HEK293T (cell line): ENCODE data around the gene APH1A.

ENCODE experiments used
- ARNT ChIP-seq: fragments of 450-650 bp; IDR thresholded peaks from 2 replicates; pipeline ENCODE4 v1.6.1; 2017; ENCODE audit warnings: mild to moderate bottlenecking
- BHLHE40 ChIP-seq: fragments of 450-650 bp; IDR thresholded peaks from 2 replicates; pipeline ENCODE4 v1.6.1; 2016; ENCODE audit warnings: mild to moderate bottlenecking, moderate library complexity, borderline replicate concordance
- CTBP1 ChIP-seq: fragments of 450-650 bp; IDR thresholded peaks from 2 replicates; pipeline ENCODE4 v1.6.1; 2016; ENCODE audit warnings: borderline replicate concordance
- ELF4 ChIP-seq: fragments of 450-650 bp; IDR thresholded peaks from 2 replicates; pipeline ENCODE4 v1.6.1; 2017; ENCODE audit warnings: antibody characterized with exemption
- FOXK2 ChIP-seq: fragments of 450-650 bp; IDR thresholded peaks from 2 replicates; pipeline ENCODE4 v1.6.1; 2016; ENCODE audit warnings: mild to moderate bottlenecking
- HDGF ChIP-seq: fragments of 450-650 bp; IDR thresholded peaks from 2 replicates; pipeline ENCODE4 v1.6.1; 2017; ENCODE audit warnings: antibody characterized with exemption, borderline replicate concordance
- LEF1 ChIP-seq: fragments of 450-650 bp; IDR thresholded peaks from 2 replicates; pipeline ENCODE4 v1.6.1; 2017; ENCODE audit warnings: mild to moderate bottlenecking, borderline replicate concordance
- NFRKB ChIP-seq: fragments of 450-650 bp; IDR thresholded peaks from 2 replicates; pipeline ENCODE4 v1.6.1; 2016; ENCODE audit warnings: mild to moderate bottlenecking, moderate library complexity
- PKNOX1 ChIP-seq: fragments of 450-650 bp; IDR thresholded peaks from 2 replicates; pipeline ENCODE4 v1.6.1; 2016
- SP1 ChIP-seq: fragments of 450-650 bp; IDR thresholded peaks from 2 replicates; pipeline ENCODE4 v1.6.1; 2017
- SUZ12 ChIP-seq: fragments of 450-650 bp; IDR thresholded peaks from 2 replicates; pipeline ENCODE4 v1.6.1; 2016; ENCODE audit warnings: mild to moderate bottlenecking
- TARDBP ChIP-seq: fragments of 450-650 bp; IDR thresholded peaks from 2 replicates; pipeline ENCODE4 v1.6.1; 2016
- ZNF384 ChIP-seq: fragments of 450-650 bp; IDR thresholded peaks from 2 replicates; pipeline ENCODE4 v1.6.1; 2016

GRCh38 chr1:150259758-150260669 lies 8.8 kb downstream of the APH1A start:
- no peak for TF ChIP-seq SP1
- TF ChIP-seq FOXK2: no peak
- no peak for TF ChIP-seq TARDBP
- no peak for TF ChIP-seq BHLHE40
- TF ChIP-seq ARNT: no peak
- TF ChIP-seq PKNOX1: no peak
- TF ChIP-seq CTBP1: no peak
- no peak for TF ChIP-seq ZNF384
- TF ChIP-seq NFRKB: no peak
- TF ChIP-seq ELF4: no peak
- TF ChIP-seq HDGF: peak; percentile 11; the same call in 1 of the 2 replicates
- TF ChIP-seq SUZ12: no peak
- TF ChIP-seq LEF1: no peak
